H1 (cell line): ENCODE data around the gene ARMH4. TPM values are rescaled to one million over a fixed set of nuclear protein-coding genes. Genes with fewer than 3 reads are reported as not detected.

ENCODE experiments used
- CEBPB ChIP-seq: IDR thresholded peaks from 2 replicates; pipeline ENCODE4 v1.6.1; 2012; ENCODE audit warnings: low read depth, low read length
- POLR2A ChIP-seq, 2 experiments: IDR thresholded peaks; 1 replicate in 1 of 2; 2 replicates in 1 of 2; pipeline ENCODE4 v1.6.1; 2011; ENCODE audit warnings: low read depth in 2 of 2, low read length in 2 of 2, mild to moderate bottlenecking in 2 of 2; ENCODE audit errors: control extremely low read depth in 1 of 2
- TAF7 ChIP-seq: optimal IDR thresholded peaks from 2 replicates; pipeline ENCODE3; 2011; ENCODE audit warnings: low read depth, mild to moderate bottlenecking, inconsistent platforms, low read length, moderate library complexity, borderline replicate concordance
- TCF12 ChIP-seq: IDR thresholded peaks from 2 replicates; pipeline ENCODE4 v1.6.1; 2011; ENCODE audit warnings: low read depth, mild to moderate bottlenecking, low read length
- polyA plus RNA-seq, 7 experiments: library from polyadenylated mRNA; depleted of rRNA in 3 of 7; stranded (reverse) in 5 of 7; unstranded in 2 of 7; fragments of >200 nt in 5 of 7; fragments of 200-250 nt in 2 of 7; gene quantifications; 1 replicate in 5 of 7; 2 replicates in 1 of 7; 4 replicates in 1 of 7; pipeline versions ENCODE4 v1.2.1 to v1.2.3, GENCODE V29; 2011 to 2013; ENCODE audit warnings: missing spikeins in 2 of 7, mixed read lengths in 2 of 7
- total RNA-seq: library from RNA; stranded (reverse); fragmentation: NEBNext Ultra II Directional; extraction: Animal tissue kit (Norgen Biotek cat#: 25700); gene quantifications from 2 replicates; pipeline ENCODE4 v1.2.1, GENCODE V29; 2021
- TF ChIP-seq, protein P1 (sequence below): IDR thresholded peaks from 2 replicates; pipeline ENCODE4 v1.6.1; 2012; ENCODE audit warnings: inconsistent platforms
- TF ChIP-seq, protein P2 (sequence below): IDR thresholded peaks from 2 replicates; pipeline ENCODE4 v1.6.1; 2011; ENCODE audit warnings: low read length, improper control_type of control experiment

ARMH4 gene
- total and polyA plus RNA-seq, 2 of the 8 experiments (the other 6 are each of a cell fraction or from before 2014, with no cell fraction given): 7.1 to 25.4 TPM

DNA sequence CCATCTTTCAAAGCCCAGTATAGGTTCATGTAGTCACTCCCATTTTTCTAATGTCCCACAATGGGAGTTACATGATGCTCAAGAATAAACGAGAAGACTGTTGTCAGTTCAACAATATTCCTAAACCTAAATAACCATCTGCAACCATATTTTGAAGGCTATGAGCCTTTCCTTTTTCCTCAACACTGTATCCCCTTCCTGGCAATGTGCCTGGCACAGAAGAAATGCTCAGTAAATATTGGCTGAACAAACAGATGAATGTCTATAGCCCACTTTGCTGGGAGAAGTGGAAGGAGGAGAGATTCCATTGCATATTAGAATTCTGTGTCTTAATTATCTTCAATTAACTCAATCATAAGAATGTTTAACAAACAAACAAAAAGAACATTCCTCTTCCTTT is 6.1 kb downstream of the ARMH4 start (continued):
- TF ChIP-seq, protein P1, sequence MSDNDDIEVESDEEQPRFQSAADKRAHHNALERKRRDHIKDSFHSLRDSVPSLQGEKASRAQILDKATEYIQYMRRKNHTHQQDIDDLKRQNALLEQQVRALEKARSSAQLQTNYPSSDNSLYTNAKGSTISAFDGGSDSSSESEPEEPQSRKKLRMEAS: no peak
- TF ChIP-seq TAF7 (no peak), TCF12 (no peak), POLR2A (IDR thresholded peaks at IDR 0.05; ENCODE audit: control extremely low read depth in 1 of 2, low read depth in 2 of 2, low read length in 2 of 2) (no peak), CEBPB (no peak)
- TF ChIP-seq, protein P2, sequence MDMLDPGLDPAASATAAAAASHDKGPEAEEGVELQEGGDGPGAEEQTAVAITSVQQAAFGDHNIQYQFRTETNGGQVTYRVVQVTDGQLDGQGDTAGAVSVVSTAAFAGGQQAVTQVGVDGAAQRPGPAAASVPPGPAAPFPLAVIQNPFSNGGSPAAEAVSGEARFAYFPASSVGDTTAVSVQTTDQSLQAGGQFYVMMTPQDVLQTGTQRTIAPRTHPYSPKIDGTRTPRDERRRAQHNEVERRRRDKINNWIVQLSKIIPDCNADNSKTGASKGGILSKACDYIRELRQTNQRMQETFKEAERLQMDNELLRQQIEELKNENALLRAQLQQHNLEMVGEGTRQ: no peak
